HG03095 (cell line): ENCODE measurements around the gene PLAAT5.
"Not testable (repeated sequence)": the region's sequence is repeated elsewhere in the genome, so short reads cannot be mapped to it uniquely, and the experiment has no call there.

ENCODE experiments used
- ATAC-seq: cut with Tn5 transposase; IDR thresholded peaks from one replicate; pipeline ENCODE4 v1.9.1; 2021; ENCODE audit warnings: moderate library complexity; ENCODE audit not compliant: unreplicated experiment

Gene PLAAT5

DNA sequence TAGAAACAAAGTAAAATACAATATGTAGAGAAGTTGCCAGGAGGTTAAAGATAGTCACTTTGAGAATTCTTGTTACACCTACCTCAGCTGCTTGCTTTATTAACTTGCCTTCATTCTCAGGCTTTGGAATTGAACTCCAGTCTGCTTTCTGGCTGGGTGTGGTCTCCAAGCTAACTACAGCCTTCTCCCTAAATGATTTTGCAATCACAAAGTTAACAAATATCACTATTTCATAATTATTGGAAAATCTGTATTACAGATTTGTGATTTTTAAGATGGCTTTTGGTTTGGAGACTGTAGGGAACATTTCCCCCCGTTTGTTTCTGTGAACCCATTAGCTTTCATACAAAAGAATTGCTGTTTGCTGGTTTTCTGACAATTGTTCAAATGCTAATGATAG, 2.2 kb downstream of the PLAAT5 start:
- ATAC-seq: no peak

DNA sequence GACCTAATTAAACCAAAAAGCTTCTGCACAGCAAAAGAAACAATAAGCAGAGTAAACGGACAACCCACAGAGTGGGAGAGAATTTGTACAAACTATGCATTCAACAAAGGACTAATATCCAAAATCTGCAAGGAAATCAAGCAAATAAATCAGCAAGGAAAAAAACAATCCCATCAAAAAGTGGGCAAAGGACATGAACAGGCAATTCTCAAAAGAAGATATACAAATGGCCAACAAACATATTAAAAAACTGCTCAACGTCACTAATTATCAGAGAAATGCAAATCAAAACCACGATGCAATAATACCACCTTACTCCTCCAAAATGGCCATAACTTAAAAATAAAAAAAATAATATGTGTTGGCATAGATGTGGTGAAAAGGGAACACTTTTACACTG, 5.2 kb downstream of the PLAAT5 start:
- ATAC-seq: no peak

DNA sequence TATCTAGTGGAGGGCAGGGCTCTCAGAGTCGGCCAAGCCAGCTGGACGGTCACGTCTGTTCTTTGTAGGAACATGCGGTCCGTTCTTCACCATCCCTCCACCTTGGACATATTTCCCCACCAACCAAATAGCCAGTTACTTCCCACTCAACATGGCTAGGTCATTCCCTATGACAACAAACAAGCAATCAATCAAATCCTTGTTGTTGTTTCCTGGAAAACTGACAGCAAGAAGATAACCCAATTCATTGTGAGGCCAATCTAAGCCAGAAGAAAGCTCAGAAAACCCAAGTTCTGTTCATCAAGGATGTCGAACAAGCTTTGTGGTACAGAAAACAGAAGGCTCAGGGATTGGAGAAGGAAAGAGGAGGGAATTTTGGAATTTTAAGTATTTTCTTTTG, 10.9 kb downstream of the PLAAT5 start:
- ATAC-seq: no peak

DNA sequence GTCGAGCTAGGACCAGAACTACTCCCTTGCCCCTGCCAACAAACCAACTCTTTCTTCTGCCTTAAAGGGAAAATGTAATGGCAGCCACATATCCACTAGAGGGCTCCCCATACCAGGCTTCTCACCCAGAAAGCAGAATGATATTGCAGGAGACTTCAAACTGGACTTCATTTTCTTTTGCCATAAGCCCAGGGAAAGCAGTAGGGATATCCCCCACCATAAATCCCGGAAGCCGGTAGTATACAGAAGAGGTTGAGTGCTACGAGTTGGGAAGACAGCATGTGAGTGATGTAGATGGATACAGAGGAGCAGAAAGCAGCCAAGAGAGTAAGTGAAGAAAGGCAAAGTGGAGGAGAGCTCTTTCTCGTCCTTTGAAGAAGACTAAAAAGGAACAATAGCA, 12.1 kb downstream of the PLAAT5 start:
- no peak for ATAC-seq

DNA sequence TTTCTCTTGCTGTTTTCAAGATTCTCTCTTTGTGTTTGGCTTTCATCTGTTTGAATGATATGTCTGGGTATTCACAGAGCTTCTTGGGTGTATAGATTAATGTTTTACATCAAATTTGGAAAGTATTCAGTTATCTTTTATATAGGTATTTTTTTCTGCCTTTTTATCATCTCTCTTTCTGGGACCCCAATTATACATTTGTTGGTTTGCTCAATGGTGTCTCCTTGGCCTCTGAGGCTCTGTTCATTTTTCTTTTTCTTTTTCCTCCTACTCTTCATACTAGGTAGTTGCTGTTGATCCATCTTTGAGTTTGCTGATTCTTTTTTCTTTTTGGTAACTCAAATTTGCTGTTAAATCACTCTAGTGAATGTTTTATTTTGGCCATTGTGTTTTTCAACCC, 14.3 kb downstream of the PLAAT5 start:
- ATAC-seq: no peak

DNA sequence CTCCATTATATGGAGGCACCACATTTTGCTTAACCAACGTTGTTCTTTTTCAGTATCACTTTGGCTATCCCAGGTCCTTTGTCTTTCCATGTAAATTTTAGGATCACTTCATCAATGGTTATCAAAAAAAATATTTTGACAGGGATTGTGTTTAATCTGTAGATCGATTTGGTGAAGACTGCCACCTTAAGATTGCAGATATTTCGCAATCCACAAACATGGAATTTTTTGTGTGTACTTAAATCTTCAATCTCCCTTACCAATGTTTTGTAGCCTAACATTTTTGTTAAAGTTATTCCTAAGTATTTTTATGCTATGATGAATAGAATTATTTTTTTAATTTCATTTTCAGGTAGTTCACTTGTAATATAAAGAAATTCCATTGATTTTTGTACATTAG, 18.6 kb downstream of the PLAAT5 start:
- ATAC-seq: no peak

DNA sequence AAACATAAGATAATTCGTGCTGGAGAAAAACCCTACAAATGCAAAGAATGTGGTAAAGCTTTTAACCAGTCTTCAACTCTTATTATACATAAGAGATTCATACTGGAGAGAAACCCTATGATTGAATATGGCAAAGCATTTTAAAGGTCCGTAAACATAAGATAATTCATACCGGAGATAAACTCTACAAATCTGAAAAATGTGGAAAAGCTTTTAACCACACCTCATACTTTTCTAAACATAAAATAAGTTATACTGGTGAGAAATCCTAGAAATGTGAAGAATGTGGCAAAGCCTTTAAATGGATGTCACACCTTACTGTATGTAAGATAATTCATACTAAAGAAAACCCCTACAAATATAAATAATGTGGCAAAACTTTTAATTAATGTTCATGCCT, 20.7 kb downstream of the PLAAT5 start:
- ATAC-seq: no peak

DNA sequence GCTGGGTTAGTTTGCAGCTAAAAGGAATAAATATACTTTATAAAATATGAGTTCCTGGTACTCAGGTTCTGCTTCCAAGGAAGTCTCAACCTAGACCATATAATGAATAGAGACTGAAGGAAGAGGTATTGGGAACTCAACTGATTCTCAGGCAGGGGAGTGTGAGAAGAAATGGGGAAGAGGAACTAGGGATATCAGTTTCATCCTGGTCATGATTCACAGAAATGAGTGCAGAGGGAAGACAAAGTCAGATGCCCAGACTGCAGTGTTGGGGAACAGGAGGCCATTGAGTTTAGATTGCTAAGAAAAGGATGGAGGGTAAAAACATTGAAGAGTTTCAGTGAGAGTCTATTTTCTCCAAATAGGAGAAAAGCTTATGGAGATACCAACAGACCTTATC, 28.8 kb downstream of the PLAAT5 start:
- ATAC-seq: no peak

DNA sequence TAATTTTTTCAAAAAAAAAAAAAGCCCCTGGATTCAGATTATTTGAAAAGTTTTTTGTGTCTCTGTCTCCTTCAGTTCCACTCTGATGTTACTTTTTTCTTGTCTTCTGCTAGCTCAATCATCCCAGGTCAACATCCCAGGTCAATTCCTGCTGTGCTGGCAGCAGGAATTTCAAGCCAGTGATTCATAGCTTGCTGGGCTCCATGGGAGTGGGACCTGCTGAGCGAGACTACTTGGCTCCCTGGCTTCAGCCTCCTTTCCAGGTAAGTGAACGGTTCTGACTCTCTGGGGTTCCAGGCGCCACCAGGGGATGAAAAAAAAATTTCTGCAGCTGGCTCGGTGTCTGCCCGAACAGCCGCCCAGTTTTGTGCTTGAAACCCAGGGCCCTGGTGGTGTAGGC, 31.4 kb downstream of the PLAAT5 start:
- ATAC-seq: no peak

DNA sequence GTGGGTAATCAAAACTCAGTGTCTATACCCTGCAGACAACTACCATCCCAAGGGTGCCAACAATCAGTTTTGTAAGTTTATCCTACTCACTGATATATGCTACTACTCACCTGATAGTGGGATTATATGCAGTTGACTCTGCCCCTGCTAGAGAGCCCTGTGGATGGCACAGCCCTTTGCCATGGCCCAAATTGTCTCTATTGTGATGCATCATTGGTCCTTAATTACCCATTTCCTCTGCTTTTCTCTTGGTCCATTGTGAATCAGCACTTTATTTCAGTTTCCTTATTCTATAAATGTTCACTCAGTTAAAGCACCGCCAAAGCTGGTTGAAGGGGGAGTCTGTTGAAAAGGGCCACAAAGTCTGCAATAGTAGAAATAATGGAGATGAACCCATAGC, 42.3 kb downstream of the PLAAT5 start:
- no peak for ATAC-seq

DNA sequence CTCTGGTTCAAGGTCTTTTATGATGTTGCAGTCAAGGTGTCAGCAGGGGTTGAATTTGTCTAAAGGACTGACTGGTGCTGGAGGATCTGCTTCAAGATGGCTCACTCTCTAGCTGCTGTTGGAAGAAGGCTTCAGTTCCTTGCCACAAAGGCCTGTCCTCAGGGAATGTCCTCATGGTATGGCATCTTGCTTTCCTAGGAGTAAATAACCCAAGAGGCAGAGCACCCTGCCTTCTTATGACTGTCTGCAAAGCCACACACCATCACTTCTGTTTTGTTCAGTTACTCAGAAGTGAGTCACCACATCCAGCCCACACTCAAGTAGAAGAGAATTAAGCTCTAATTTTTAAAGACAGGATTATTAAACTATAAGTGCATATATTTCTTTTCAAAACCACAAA, 45.2 kb downstream of the PLAAT5 start:
- ATAC-seq: no peak

DNA sequence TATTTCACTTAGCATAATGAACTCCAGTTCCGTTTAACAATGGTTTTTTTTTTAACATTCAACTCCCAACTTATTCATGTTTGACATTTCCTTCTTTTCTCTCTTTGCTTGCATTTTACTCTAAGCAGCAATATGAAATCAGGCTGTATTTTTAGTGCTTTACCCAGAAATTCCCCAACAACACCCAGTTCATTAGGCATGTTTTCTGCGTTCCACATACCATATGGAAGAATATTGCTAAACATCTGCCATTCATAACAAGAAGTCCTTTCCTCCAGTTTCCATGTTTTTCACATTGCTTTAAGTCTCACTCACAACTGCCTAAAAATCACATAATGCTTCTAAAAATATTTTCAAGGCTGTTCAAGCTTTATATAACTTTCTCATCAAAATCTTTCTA, 45.8 kb downstream of the PLAAT5 start:
- ATAC-seq: no peak

DNA sequence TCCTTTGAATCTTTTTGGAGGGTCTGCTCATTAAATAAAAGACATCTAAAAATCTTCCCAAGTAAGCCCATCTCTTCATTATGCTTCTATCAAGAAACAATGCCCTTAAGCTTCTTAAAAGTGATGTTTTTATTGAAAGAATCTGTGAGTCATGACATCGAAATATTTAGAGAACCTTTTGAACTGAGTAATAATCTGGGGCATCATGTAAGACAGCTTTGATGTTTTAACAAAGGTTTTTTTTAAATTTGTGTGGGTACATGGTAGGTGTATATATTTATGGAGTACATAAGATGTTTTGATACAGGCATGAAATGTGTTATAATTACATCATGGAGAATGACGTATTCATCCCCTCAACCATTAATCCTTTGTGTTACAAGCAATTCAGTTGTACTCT, 46.8 kb downstream of the PLAAT5 start:
- ATAC-seq: no peak

DNA sequence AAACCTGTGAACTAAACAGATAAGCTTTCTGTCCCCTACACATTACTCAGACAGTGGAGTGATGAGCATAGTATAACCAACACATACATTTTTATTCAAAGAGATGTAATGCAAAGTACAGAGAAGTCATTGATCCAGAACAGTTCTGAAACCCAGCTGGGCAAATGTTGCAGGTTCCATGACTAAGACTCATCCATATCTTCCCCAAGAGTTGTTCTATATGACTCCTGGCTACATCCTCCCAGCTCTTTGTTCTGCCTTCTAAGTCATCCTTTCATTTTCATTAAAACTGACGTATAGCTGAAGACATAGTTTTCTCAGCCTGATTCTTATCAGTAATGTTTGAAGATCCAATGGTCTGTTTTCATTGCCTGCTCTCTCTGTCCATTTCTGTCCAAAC, 47.3 kb downstream of the PLAAT5 start:
- ATAC-seq: no peak

DNA sequence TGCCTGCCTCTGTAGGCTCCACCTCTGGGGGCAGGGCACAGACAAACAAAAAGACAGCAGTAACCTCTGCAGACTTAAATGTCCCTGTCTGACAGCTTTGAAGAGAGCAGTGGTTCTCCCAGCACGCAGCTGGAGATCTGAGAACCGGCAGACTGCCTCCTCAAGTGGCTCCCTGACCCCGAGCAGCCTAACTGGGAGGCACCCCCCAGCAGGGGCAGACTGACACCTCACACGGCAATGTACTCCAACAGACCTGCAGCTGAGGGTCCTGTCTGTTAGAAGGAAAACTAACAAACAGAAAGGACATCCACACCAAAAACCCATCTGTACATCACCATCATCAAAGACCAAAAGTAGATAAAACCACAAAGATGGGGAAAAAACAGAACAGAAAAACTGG, 55.1 kb downstream of the PLAAT5 start:
- ATAC-seq: not testable (repeated sequence)

DNA sequence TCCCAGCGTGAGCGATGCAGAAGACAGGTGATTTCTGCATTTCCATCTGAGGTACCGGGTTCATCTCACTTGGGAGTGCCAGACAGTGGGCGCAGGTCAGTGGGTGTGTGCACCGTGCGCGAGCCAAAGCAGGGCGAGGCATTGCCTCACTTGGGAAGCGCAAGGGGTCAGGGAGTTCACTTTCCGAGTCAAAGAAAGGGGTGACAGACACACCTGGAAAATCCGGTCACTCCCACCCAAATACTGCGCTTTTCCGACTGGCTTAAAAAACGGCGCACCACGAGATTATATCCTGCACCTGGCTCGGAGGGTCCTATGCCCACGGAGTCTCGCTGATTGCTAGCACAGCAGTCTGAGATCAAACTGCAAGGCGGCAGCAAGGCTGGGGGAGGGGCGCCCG, 55.6 kb downstream of the PLAAT5 start:
- not testable (repeated sequence) for ATAC-seq

DNA sequence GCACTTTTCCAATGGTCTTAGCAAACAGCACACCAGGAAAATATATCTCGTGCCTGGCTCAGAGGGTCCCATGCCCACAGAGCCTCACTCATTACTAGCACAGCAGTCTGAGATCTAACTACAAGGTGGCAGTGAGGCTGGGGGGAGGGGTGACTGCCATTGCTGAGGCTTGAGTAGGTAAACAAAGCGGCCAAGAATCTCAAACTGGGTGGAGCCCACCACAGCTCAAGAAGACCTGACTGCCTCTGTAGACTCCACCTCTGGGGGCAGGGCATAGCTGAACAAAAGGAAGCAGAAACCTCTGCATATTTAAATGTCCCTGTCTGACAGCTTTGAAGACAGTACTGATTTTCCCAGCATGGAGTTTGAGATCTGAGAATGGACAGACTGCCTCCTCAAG, 60.2 kb downstream of the PLAAT5 start:
- ATAC-seq: not testable (repeated sequence)

DNA sequence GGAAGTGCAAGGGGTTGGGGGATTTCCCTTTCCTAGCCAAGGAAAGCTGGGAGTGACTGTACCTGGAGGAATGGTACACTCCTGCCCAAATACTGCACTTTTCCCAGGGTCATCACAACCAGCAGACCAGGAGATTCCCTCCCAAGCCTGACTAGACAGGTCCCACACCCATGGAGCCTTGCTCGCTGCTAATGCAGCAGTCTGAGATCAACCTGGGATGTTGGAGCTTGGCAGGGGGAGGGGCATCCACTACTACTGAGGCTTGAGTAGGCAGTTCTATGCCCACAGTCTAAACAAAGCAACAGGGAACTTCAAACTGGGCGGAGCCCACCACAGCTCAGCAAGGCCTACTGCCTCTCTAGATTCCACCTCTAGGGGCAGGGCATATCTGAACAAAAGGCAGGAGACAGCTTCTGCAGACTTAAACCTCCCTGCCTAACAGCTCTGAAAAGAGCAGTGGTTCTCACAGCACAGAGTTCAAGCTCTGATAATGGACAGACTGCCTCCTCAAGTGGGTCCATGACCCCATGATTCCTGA, 62.9 kb downstream of the PLAAT5 start:
- no peak for ATAC-seq

DNA sequence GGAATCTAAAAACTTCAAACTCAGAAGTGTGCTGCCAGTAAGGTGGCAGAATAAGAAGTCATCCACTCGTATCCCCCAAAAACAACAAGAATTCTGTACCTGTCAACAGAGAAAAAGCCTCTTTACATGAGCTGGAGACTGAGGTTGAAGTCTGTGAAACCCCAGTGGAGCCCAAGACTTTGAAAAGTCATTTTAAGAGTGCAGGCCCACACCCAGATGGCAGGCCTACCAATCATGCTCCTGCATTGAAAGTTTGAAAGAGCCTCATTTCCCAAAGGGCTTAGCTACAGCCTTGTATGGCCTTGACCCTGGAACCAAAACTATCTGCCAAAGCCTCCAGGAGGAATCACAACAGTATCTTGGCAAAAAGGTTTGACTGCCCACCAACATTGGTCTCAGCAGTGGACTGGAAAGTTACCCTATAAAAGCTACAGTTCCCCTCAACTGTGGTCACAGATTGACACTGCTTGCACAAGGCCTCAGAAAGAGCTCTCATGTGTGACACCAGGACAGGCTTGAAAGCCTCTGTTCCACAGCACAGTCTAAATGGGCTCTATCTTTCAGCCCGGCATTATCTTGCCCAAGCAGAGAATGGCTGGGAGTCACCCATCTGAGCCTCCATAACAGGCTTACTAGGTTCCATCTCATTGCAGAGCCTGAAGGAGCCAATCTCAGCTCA, 73.7 kb downstream of the PLAAT5 start:
- ATAC-seq: no peak
